ENCODE data around the gene SERGEF. TPM values are rescaled to one million over a fixed set of nuclear protein-coding genes. Genes with fewer than 3 reads are reported as not detected.
A peak's percentile ranks its signal among the peaks of the same experiment; 100 is the strongest.

SERGEF gene
- total RNA-seq, 2 donors from 2014 or later = 27.3 to 32.0 TPM

GRCh38 chr11:17986711-17987220, 26.1 kb downstream of the SERGEF start:
- Histone ChIP-seq H3K4me3 (no peak overlapping the region), H3K4me1 (ENCODE audit: control insufficient read depth in 1 of 2, low read depth in 2 of 2) (peaks cover 16 to 28% of the 10 kb centered on the region in 2 donors), H3K27me3 (replicated peaks; ENCODE audit: insufficient read depth) (no peaks in the 10 kb centered on the region), H3K9me3 (no peaks in the 10 kb centered on the region), H3K36me3 (peaks cover 11% of the 10 kb centered on the region), H3K27ac (peak overlapping the region; percentile 77)
- DNase-seq (ENCODE audit: low spot score) = no peak
- TF ChIP-seq CTCF (IDR thresholded peaks at IDR 0.05) = no peak
- no peak for ATAC-seq (ENCODE audit: insufficient number of reproducible peaks, low FRiP score, low read depth)

- no peak for DNase-seq (ENCODE audit: low spot score)
- no peaks in the 10 kb centered on the region for H3K27me3 ChIP-seq (replicated peaks; ENCODE audit: insufficient read depth)
- no peak overlapping the region for H3K4me3 ChIP-seq
- peaks cover 11% of the 10 kb centered on the region for H3K36me3 ChIP-seq
- no peaks in the 10 kb centered on the region for H3K9me3 ChIP-seq
- peak; percentile 51 for ATAC-seq (ENCODE audit: insufficient number of reproducible peaks, low FRiP score, low read depth)
- TF ChIP-seq CTCF (IDR thresholded peaks at IDR 0.05) = no peak
- peak overlapping the region; percentile 77 for H3K27ac ChIP-seq
- H3K4me1 ChIP-seq (ENCODE audit: control insufficient read depth in 1 of 2, low read depth in 2 of 2) = peaks cover 16 to 28% of the 10 kb centered on the region in 2 donors
These were observed 26.7 kb downstream of the SERGEF start for GRCh38 chr11:17986007-17986710.

- DNase-seq (ENCODE audit: low spot score) (no peak), ATAC-seq (ENCODE audit: insufficient number of reproducible peaks, low FRiP score, low read depth) (peak; percentile 75)
- no peak overlapping the region for H3K4me3 ChIP-seq
- no peaks in the 10 kb centered on the region for H3K9me3 ChIP-seq
- peaks cover 16 to 28% of the 10 kb centered on the region in 2 donors for H3K4me1 ChIP-seq (ENCODE audit: control insufficient read depth in 1 of 2, low read depth in 2 of 2)
- H3K27me3 ChIP-seq (replicated peaks; ENCODE audit: insufficient read depth) = no peaks in the 10 kb centered on the region
- peak overlapping the region; percentile 77 for H3K27ac ChIP-seq
- peaks cover 13% of the 10 kb centered on the region for H3K36me3 ChIP-seq
- TF ChIP-seq CTCF (IDR thresholded peaks at IDR 0.05) = no peak
These were observed 27.3 kb downstream of the SERGEF start for GRCh38 chr11:17985517-17985916.

GRCh38 chr11:17983569-17983968, 29.3 kb downstream of the SERGEF start:
- no peak for TF ChIP-seq CTCF (IDR thresholded peaks at IDR 0.05)
- H3K4me3 ChIP-seq = no peak overlapping the region
- H3K27me3 ChIP-seq (replicated peaks; ENCODE audit: insufficient read depth) = no peaks in the 10 kb centered on the region
- peaks cover 16 to 28% of the 10 kb centered on the region in 2 donors for H3K4me1 ChIP-seq (ENCODE audit: control insufficient read depth in 1 of 2, low read depth in 2 of 2)
- ATAC-seq (ENCODE audit: insufficient number of reproducible peaks, low FRiP score, low read depth) = no peak
- H3K9me3 ChIP-seq = no peaks in the 10 kb centered on the region
- no peak overlapping the region for H3K27ac ChIP-seq
- H3K36me3 ChIP-seq = peaks cover 13% of the 10 kb centered on the region
- no peak for DNase-seq (ENCODE audit: low spot score)

- DNase-seq (ENCODE audit: low spot score) (no peak), ATAC-seq (ENCODE audit: insufficient number of reproducible peaks, low FRiP score, low read depth) (no peak)
- peak; percentile 92 for TF ChIP-seq CTCF (IDR thresholded peaks at IDR 0.05)
These were observed 33.0 kb downstream of the SERGEF start for GRCh38 chr11:17979770-17980371.

More at GRCh38 chr11:17979770-17980371, 33.0 kb downstream of the SERGEF start:
- Histone ChIP-seq H3K27me3 (replicated peaks; ENCODE audit: insufficient read depth) (no peaks in the 10 kb centered on the region), H3K27ac (no peak overlapping the region), H3K4me1 (ENCODE audit: control insufficient read depth in 1 of 2, low read depth in 2 of 2) (peaks cover 1 to 6% of the 10 kb centered on the region in 2 donors), H3K36me3 (peaks cover 3% of the 10 kb centered on the region), H3K9me3 (no peaks in the 10 kb centered on the region), H3K4me3 (no peak overlapping the region)

Data from thoracic aorta (tissue), 2 donors.